ENCODE data around the gene HYAL4.

The HYAL4 gene

DNA sequence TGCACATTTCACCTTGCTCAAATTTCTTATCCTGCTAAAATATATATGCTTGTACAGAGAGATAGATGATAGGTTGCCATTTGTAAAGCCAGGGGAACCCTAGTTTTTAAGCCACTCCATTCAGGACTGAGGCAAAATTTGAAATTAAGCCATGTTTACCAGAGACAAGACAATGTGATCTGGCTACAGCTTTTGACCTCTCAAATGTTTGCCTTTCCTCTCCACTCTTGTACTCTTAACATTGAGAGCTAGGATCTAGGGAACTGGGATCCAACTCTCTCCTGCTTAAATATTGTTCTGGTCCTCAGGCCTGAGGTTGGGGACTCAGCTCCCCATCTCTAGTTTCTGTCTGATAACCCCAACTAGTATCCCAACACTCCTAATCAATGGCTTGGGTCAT is 15.9 kb downstream of the HYAL4 start:
- no peak overlapping the region for H3K27ac Mint-ChIP-seq
- H3K4me1 Mint-ChIP-seq (ENCODE audit: low read depth in 2 of 2) = no peaks in the 10 kb centered on the region
- H3K9me3 Mint-ChIP-seq = no peaks in the 10 kb centered on the region
- no peak for DNase-seq
- peaks cover 18 to 27% of the 10 kb centered on the region in 2 donors for H3K27me3 Mint-ChIP-seq
- H3K4me3 Mint-ChIP-seq = no peak overlapping the region
- no peak for ATAC-seq (replicated peaks)
- H3K36me3 Mint-ChIP-seq (ENCODE audit: insufficient read depth) = no peaks in the 10 kb centered on the region

DNA sequence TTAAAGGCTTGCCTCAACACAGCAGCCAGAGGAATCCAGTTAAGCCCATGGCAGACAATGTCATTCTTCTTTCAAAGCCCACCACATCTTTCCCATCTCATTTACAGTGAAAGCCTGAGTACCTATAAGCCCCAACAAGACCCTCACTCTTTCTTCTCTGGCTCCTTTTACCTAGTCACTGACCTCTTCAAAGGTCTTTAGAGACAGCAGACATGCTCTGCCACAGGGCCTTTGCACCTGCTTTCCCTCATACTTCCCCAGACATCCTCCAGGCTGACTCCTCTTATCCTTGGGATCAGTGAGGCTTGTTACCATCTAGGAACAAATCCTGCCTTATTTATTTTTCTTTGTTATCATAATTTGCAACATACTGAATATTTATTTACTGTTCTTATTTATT is 17.8 kb downstream of the HYAL4 start:
- Mint-ChIP-seq H3K27ac (no peak overlapping the region), H3K4me3 (no peak overlapping the region), H3K9me3 (no peaks in the 10 kb centered on the region), H3K4me1 (ENCODE audit: low read depth in 2 of 2) (no peaks in the 10 kb centered on the region), H3K36me3 (ENCODE audit: insufficient read depth) (no peaks in the 10 kb centered on the region), H3K27me3 (peaks cover 6 to 13% of the 10 kb centered on the region in 2 donors)
- no peak for ATAC-seq (replicated peaks)
- no peak for DNase-seq

- DNase-seq (no peak), ATAC-seq (replicated peaks) (no peak)
- Mint-ChIP-seq H3K27ac (no peak overlapping the region), H3K36me3 (ENCODE audit: insufficient read depth) (no peaks in the 10 kb centered on the region), H3K27me3 (peaks cover 5 to 10% of the 10 kb centered on the region in 2 donors), H3K4me1 (ENCODE audit: low read depth in 2 of 2) (no peaks in the 10 kb centered on the region), H3K9me3 (no peaks in the 10 kb centered on the region), H3K4me3 (no peak overlapping the region)
Measured at GRCh38 chr7:123863461-123863860, 18.5 kb downstream of the HYAL4 start.

- H3K36me3 Mint-ChIP-seq (ENCODE audit: insufficient read depth) = no peaks in the 10 kb centered on the region
- no peaks in the 10 kb centered on the region for H3K9me3 Mint-ChIP-seq
- DNase-seq (no peak), ATAC-seq (replicated peaks) (no peak)
- no peaks in the 10 kb centered on the region for H3K4me1 Mint-ChIP-seq (ENCODE audit: low read depth in 2 of 2)
- no peak overlapping the region for H3K4me3 Mint-ChIP-seq
- peaks cover 5 to 11% of the 10 kb centered on the region in 2 donors for H3K27me3 Mint-ChIP-seq
- no peak overlapping the region for H3K27ac Mint-ChIP-seq
Measured at GRCh38 chr7:123864012-123864411, 19.0 kb downstream of the HYAL4 start.

GRCh38 chr7:123864436-123864835 is 19.5 kb downstream of the HYAL4 start:
- no peaks in the 10 kb centered on the region for H3K36me3 Mint-ChIP-seq (ENCODE audit: insufficient read depth)
- no peak overlapping the region for H3K4me3 Mint-ChIP-seq
- no peaks in the 10 kb centered on the region for H3K4me1 Mint-ChIP-seq (ENCODE audit: low read depth in 2 of 2)
- DNase-seq (no peak), ATAC-seq (replicated peaks) (no peak)
- peaks cover 5 to 16% of the 10 kb centered on the region in 2 donors for H3K27me3 Mint-ChIP-seq
- H3K27ac Mint-ChIP-seq = no peak overlapping the region
- H3K9me3 Mint-ChIP-seq = no peaks in the 10 kb centered on the region

- H3K4me1 Mint-ChIP-seq (ENCODE audit: low read depth in 2 of 2) = no peaks in the 10 kb centered on the region
- no peaks in the 10 kb centered on the region for H3K9me3 Mint-ChIP-seq
- peaks cover 7 to 21% of the 10 kb centered on the region in 2 donors for H3K27me3 Mint-ChIP-seq
- no peaks in the 10 kb centered on the region for H3K36me3 Mint-ChIP-seq (ENCODE audit: insufficient read depth)
- no peak overlapping the region for H3K4me3 Mint-ChIP-seq
- DNase-seq (no peak), ATAC-seq (replicated peaks) (no peak)
- H3K27ac Mint-ChIP-seq = no peak overlapping the region
Measured at GRCh38 chr7:123864966-123865365, 20.0 kb downstream of the HYAL4 start.

DNA sequence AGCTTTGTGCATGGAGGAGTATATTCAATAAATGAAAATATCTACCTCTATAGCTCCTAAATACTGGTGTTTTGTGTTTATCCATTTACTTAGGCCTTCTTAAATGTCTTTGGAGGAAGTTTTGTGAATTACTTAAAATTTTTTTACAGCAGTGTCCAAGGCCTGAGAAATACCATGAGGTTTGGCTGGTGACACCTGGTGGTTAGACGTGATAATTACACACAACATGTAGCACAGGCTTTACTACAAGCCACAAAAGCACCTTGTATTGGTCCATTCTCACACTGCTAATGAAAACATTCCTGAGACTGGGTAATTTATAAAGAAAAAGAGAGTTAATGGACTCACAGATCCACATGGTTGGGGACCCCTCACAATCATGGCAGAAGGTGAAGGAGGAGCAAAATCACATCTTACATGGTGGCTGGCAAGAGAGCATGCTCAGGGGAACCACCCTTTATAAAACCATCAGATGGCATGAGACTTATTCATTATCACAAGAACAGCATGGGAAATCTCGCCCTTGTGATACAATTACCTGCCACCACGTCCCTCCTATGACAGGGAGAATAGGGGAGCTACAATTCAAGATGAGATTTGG is 20.6 kb downstream of the HYAL4 start:
- Mint-ChIP-seq H3K9me3 (no peaks in the 10 kb centered on the region), H3K27me3 (peaks cover 11 to 26% of the 10 kb centered on the region in 2 donors), H3K4me1 (ENCODE audit: low read depth in 2 of 2) (no peaks in the 10 kb centered on the region), H3K4me3 (no peak overlapping the region), H3K36me3 (ENCODE audit: insufficient read depth) (no peaks in the 10 kb centered on the region), H3K27ac (no peak overlapping the region)
- peak; percentile 24 to 47 (median 43) for DNase-seq
- ATAC-seq (replicated peaks) = peak; percentile 68

- Mint-ChIP-seq H3K4me3 (no peak overlapping the region), H3K27me3 (peaks cover 11 to 37% of the 10 kb centered on the region in 2 donors), H3K9me3 (no peaks in the 10 kb centered on the region), H3K36me3 (ENCODE audit: insufficient read depth) (peaks cover 4% of the 10 kb centered on the region), H3K4me1 (ENCODE audit: low read depth in 2 of 2) (peaks cover 0 to under 1% of the 10 kb centered on the region in 2 donors), H3K27ac (no peak overlapping the region)
- ATAC-seq (replicated peaks) (no peak), DNase-seq (no peak)
Measured at GRCh38 chr7:123867225-123867624, 22.3 kb downstream of the HYAL4 start.

DNA sequence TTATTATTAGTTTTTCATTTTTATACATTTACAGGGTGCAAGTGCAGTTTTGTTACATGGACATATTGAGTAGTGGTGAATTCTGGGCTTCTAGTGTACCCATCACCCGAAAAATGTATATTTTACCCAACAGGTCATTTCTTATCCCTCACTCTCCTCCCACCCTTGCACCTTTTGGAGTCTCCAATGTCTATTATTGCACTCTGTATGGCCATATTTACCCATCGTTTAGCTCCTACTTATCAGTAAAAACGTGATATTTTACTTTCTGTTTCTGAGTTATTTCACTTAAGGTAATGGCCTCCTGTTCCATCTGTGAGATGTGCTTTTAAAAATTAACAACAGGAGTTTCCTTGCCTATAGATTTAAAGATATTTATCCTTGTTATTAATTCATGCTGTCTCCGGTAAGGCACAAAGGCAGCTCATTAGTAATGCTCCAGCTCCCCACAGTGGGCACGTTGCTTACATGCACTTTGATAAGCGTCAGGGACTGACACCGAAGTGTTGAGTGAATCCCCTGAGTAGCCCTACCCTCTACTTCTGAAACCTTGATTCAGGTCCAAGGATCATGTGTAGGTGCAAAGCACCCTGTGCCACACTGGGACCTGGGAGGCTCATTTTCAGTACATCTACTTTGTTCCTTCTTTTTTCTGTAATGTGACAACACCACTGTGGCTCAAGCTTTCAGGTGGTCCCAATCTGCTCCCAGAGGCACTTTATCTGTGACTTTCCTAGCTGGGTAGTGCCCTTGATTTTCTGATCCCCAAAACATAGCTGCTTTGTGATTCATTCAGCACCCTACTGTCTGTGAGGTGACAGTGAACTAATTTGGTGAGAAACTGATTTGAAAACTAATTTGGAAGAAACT is 27.3 kb downstream of the HYAL4 start:
- ATAC-seq (replicated peaks) (peak; percentile 39), DNase-seq (peak in 2 of 3 experiments; percentile 1 to 8)
- Mint-ChIP-seq H3K36me3 (ENCODE audit: insufficient read depth) (peaks cover 4% of the 10 kb centered on the region), H3K27ac (no peak overlapping the region), H3K27me3 (peaks cover 19 to 55% of the 10 kb centered on the region in 2 donors), H3K4me1 (ENCODE audit: low read depth in 2 of 2) (peaks cover 0 to 4% of the 10 kb centered on the region in 2 donors), H3K4me3 (no peak overlapping the region), H3K9me3 (no peaks in the 10 kb centered on the region)

- H3K27ac Mint-ChIP-seq = no peak overlapping the region
- H3K4me1 Mint-ChIP-seq (ENCODE audit: low read depth in 2 of 2) = peaks cover 0 to 4% of the 10 kb centered on the region in 2 donors
- no peak overlapping the region for H3K4me3 Mint-ChIP-seq
- ATAC-seq (replicated peaks) (no peak), DNase-seq (no peak)
- peaks cover 19 to 55% of the 10 kb centered on the region in 2 donors for H3K27me3 Mint-ChIP-seq
- peaks cover 4% of the 10 kb centered on the region for H3K36me3 Mint-ChIP-seq (ENCODE audit: insufficient read depth)
- H3K9me3 Mint-ChIP-seq = no peaks in the 10 kb centered on the region
Measured at GRCh38 chr7:123872908-123873307, 27.9 kb downstream of the HYAL4 start.

DNA sequence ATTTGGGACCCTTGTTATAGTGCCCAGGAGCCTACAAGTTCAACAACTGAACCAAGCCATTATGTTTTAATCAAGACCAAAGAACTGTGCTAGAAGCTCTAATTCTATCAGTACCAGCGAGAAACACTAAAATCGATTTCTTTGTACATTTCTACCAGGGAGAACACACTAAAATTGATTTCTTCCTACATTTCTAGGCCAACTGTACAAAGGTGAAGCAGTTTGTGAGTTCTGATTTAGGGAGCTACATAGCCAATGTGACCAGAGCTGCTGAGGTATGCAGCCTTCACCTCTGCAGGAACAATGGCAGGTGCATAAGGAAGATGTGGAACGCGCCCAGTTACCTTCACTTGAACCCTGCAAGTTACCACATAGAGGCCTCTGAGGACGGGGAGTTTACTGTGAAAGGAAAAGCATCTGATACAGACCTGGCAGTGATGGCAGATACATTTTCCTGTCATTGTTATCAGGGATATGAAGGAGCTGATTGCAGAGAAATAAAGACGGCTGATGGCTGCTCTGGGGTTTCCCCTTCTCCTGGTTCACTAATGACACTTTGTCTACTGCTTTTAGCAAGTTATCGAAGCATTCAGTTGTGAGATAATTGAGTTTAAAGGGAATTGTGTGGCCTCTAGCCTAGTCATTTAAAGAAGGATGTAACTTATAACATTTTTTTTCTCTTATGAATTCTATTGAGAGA is 31.7 kb downstream of the HYAL4 start:
- Mint-ChIP-seq H3K27me3 (peaks cover 23 to 38% of the 10 kb centered on the region in 2 donors), H3K4me1 (ENCODE audit: low read depth in 2 of 2) (peaks cover 0 to 4% of the 10 kb centered on the region in 2 donors), H3K36me3 (ENCODE audit: insufficient read depth) (no peaks in the 10 kb centered on the region), H3K27ac (no peak overlapping the region), H3K4me3 (no peak overlapping the region), H3K9me3 (no peaks in the 10 kb centered on the region)
- DNase-seq = no peak
- ATAC-seq (replicated peaks) = no peak

- Mint-ChIP-seq H3K27me3 (peaks cover 21 to 22% of the 10 kb centered on the region in 2 donors), H3K9me3 (no peaks in the 10 kb centered on the region), H3K4me1 (ENCODE audit: low read depth in 2 of 2) (no peaks in the 10 kb centered on the region), H3K27ac (no peak overlapping the region), H3K4me3 (no peak overlapping the region), H3K36me3 (ENCODE audit: insufficient read depth) (no peaks in the 10 kb centered on the region)
- DNase-seq (no peak), ATAC-seq (replicated peaks) (no peak)
Measured at GRCh38 chr7:123879628-123880027, 34.7 kb downstream of the HYAL4 start.

GRCh38 chr7:123881300-123881699 is 36.3 kb downstream of the HYAL4 start:
- H3K4me3 Mint-ChIP-seq = no peak overlapping the region
- H3K27ac Mint-ChIP-seq = no peak overlapping the region

More at GRCh38 chr7:123881300-123881699, 36.3 kb downstream of the HYAL4 start:
- no peaks in the 10 kb centered on the region for H3K9me3 Mint-ChIP-seq
- H3K27me3 Mint-ChIP-seq = peaks cover 10 to 16% of the 10 kb centered on the region in 2 donors
- no peak for DNase-seq
- no peaks in the 10 kb centered on the region for H3K36me3 Mint-ChIP-seq (ENCODE audit: insufficient read depth)
- no peak for ATAC-seq (replicated peaks)
- H3K4me1 Mint-ChIP-seq (ENCODE audit: low read depth in 2 of 2) = no peaks in the 10 kb centered on the region
